HG03066 (cell line): Measurements from ENCODE around the gene TMEM222.

ENCODE experiments used
- ATAC-seq: cut with Tn5 transposase; IDR thresholded peaks from one replicate; pipeline ENCODE4 v1.9.1; 2021; ENCODE audit warnings: low read depth; ENCODE audit not compliant: unreplicated experiment

The TMEM222 gene

GRCh38 chr1:27339213-27339612, 17.2 kb downstream of the TMEM222 start:
- ATAC-seq: no peak

GRCh38 chr1:27341525-27342252, 19.7 kb downstream of the TMEM222 start, which contains the start of gene SYTL1:
SYTL1 (plus strand) TSS chr1:27342022; CDS start chr1:27345335, 3,313 bp downstream.
- no peak for ATAC-seq

- no peak for ATAC-seq
Observed at GRCh38 chr1:27342391-27342777, 20.4 kb downstream of the TMEM222 start.

- ATAC-seq: no peak
Observed at GRCh38 chr1:27342778-27343638, 21.0 kb downstream of the TMEM222 start.

GRCh38 chr1:27343639-27344025, 21.7 kb downstream of the TMEM222 start:
- ATAC-seq: no peak

GRCh38 chr1:27345272-27345671, 23.3 kb downstream of the TMEM222 start:
- no peak for ATAC-seq

- ATAC-seq: no peak
Observed at GRCh38 chr1:27346357-27346756, 24.4 kb downstream of the TMEM222 start.

- no peak for ATAC-seq
Observed at GRCh38 chr1:27346991-27347624, 25.1 kb downstream of the TMEM222 start.

- ATAC-seq: no peak
Observed at GRCh38 chr1:27348861-27349783, 27.2 kb downstream of the TMEM222 start.

GRCh38 chr1:27349784-27350662, 28.1 kb downstream of the TMEM222 start:
- no peak for ATAC-seq

GRCh38 chr1:27350663-27351540, 28.9 kb downstream of the TMEM222 start:
- ATAC-seq: no peak

- no peak for ATAC-seq
Observed at GRCh38 chr1:27351541-27352107, 29.7 kb downstream of the TMEM222 start.

GRCh38 chr1:27353166-27353565, 31.2 kb downstream of the TMEM222 start:
- ATAC-seq: no peak

- ATAC-seq: no peak
Observed at GRCh38 chr1:27353629-27354028, 31.7 kb downstream of the TMEM222 start.

- ATAC-seq: no peak
Observed at GRCh38 chr1:27355683-27356082, 33.7 kb downstream of the TMEM222 start.

- ATAC-seq: no peak
Observed at GRCh38 chr1:27356277-27356618, 34.3 kb downstream of the TMEM222 start.

GRCh38 chr1:27356619-27357280, 34.8 kb downstream of the TMEM222 start:
- ATAC-seq: no peak
